Measurements from ENCODE around the gene LCN6. TPM values are rescaled to one million over a fixed set of nuclear protein-coding genes. Genes with fewer than 3 reads are reported as not detected.
A peak's percentile ranks its signal among the peaks of the same experiment; 100 is the strongest.
"Not testable (repeated sequence)": the region's sequence is repeated elsewhere in the genome, so short reads cannot be mapped to it uniquely, and the experiment has no call there.

The LCN6 gene
- total and polyA plus RNA-seq, 2 experiments from 2014 or later, result not detected

DNA sequence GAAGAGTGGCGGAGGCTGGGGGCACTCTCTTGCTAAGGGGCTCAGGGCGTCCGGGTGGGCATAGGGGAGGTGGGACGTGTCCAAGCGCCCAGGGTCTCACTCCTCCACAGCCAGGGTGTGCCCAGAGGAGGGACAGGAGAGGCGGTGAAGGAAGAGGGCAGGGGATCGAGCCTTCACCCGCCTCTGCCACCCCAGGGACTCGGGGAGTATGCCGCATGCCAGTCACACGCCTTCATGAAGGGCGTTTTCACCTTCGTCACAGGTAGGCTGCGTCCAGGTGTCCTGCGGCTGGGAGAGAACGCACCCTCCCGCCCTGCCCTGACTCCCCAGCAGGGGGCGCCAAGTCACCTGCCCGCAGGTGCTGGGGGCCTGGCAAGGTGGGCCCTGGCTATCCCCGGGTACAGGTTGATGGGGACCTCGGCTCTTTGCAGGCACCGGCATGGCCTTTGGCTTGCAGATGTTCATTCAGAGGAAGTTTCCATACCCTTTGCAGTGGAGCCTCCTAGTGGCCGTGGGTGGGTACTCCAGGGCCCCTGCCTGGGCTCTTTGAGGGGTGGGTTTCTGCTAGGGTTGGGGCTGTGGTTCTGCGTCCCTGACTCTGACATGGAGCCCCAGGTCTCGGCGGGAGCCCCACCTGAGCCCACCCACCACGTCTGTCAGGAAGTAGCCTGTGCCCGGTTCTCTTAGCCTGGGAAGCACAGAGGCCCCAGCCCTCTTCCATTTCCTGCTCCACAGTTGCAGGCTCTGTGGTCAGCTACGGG lies 43.4 kb upstream of the LCN6 start:
- peak overlapping the region; percentile 97 for H3K27ac ChIP-seq
- no peaks in the 10 kb centered on the region for H3K27me3 ChIP-seq
- peaks cover 55% of the 10 kb centered on the region for H3K4me1 ChIP-seq (ENCODE audit: insufficient read depth)
- no peak overlapping the region for H2AFZ ChIP-seq
- peak; percentile 82 for DNase-seq (ENCODE audit: low spot score)
- H3K9me3 ChIP-seq (ENCODE audit: low read depth), result no peaks in the 10 kb centered on the region
- peak overlapping the region; percentile 87 for H3K4me2 ChIP-seq
- H4K20me1 ChIP-seq (ENCODE audit: insufficient read depth, poor library complexity, severe bottlenecking), result no peaks in the 10 kb centered on the region
- WGBS (ENCODE audit: low lambda C conversion rate, missing lambda C conversion rate), result 21% methylated on average over 16 of the region's 29 CpGs
- H3K4me3 ChIP-seq, result peak overlapping the region; percentile 50
- H3K36me3 ChIP-seq (replicated peaks; ENCODE audit: insufficient read depth, low read depth), result no peaks in the 10 kb centered on the region
- H3K79me2 ChIP-seq, result peaks cover 21% of the 10 kb centered on the region
- no peaks in the 10 kb centered on the region for H3K9me2 ChIP-seq (replicated peaks; ENCODE audit: insufficient read depth)
- TF ChIP-seq, protein P1, sequence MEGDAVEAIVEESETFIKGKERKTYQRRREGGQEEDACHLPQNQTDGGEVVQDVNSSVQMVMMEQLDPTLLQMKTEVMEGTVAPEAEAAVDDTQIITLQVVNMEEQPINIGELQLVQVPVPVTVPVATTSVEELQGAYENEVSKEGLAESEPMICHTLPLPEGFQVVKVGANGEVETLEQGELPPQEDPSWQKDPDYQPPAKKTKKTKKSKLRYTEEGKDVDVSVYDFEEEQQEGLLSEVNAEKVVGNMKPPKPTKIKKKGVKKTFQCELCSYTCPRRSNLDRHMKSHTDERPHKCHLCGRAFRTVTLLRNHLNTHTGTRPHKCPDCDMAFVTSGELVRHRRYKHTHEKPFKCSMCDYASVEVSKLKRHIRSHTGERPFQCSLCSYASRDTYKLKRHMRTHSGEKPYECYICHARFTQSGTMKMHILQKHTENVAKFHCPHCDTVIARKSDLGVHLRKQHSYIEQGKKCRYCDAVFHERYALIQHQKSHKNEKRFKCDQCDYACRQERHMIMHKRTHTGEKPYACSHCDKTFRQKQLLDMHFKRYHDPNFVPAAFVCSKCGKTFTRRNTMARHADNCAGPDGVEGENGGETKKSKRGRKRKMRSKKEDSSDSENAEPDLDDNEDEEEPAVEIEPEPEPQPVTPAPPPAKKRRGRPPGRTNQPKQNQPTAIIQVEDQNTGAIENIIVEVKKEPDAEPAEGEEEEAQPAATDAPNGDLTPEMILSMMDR (IDR thresholded peaks at IDR 0.05; ENCODE audit: poor library complexity), result peak; percentile 98
- TF ChIP-seq EZH2 (IDR thresholded peaks at IDR 0.05; ENCODE audit: borderline replicate concordance) (no peak), EZH2phosphoT487 (IDR thresholded peaks at IDR 0.05; ENCODE audit: low read depth, severe bottlenecking, unreplicated experiment) (no peak)

DNA sequence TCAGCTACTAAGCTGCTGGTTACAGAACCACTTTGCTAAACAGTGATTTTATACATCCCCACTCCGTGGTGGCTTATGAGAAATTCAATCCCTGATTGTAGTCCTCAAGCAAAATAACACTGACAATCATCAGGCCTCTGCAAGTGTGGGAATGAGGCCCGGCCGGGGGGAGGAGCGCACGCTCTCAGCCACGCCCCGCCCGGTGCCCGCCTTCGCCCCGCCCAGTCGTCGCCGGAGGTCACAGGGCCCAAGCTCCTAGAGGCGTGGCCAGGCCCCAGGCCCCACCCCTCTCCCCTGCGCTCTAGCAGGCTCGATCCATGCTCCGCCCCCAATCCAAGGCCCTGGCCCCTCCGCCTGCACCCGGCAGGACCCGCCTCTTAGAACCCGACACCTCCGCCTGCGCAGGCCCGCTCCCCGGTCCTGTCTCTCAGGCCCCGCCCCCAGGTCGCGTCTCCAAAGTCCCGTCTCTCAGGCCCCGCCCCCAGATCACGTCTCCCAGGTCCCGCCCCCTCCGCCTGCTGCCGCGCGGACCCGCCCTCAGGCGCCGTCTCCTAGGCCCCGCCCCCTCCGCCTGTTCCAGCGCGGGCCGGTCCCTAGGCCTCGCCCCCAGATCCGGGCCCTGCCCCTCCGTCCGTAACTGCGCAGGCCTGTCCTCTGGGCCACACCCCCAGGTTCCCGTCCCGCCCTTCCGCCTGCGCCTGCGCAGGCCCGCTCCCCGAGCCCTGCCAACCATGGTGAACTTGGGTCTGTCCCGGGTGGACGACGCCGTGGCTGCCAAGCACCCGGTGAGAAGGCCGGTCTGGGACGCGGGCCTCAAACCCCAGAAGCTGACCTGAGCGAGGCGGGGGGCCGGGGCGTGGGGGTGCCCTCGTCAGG lies 42.6 kb upstream of the LCN6 start, which contains the start of gene TMEM141:
Gene TMEM141, plus strand, starts transcription at position 705 of the 876 bp plus-strand sequence. Its CDS starts 27 bp downstream, at position 732.
- H3K4me2 ChIP-seq, result peak within 1 kb of the TSS; percentile 87
- peak; percentile 100 for DNase-seq (ENCODE audit: low spot score)
- no peaks in the 10 kb centered on the region for H3K9me3 ChIP-seq (ENCODE audit: low read depth)
- H3K36me3 ChIP-seq (replicated peaks; ENCODE audit: insufficient read depth, low read depth), result no peaks in the 10 kb centered on the region
- H3K9me2 ChIP-seq (replicated peaks; ENCODE audit: insufficient read depth), result no peaks in the 10 kb centered on the region
- TF ChIP-seq EZH2 (IDR thresholded peaks at IDR 0.05; ENCODE audit: borderline replicate concordance) (no peak), EZH2phosphoT487 (IDR thresholded peaks at IDR 0.05; ENCODE audit: low read depth, severe bottlenecking, unreplicated experiment) (no peak)
- TF ChIP-seq, protein P1 (IDR thresholded peaks at IDR 0.05; ENCODE audit: poor library complexity), result no peak
- 2% methylated on average over 38 of the region's 70 CpGs for WGBS (ENCODE audit: low lambda C conversion rate, missing lambda C conversion rate)
- peaks cover 47% of the 10 kb centered on the region for H3K4me1 ChIP-seq (ENCODE audit: insufficient read depth)
- peak within 1 kb of the TSS; percentile 99 for H3K27ac ChIP-seq
- no peaks in the 10 kb centered on the region for H4K20me1 ChIP-seq (ENCODE audit: insufficient read depth, poor library complexity, severe bottlenecking)
- H3K4me3 ChIP-seq, result peak within 1 kb of the TSS; percentile 50
- H2AFZ ChIP-seq, result no peak within 1 kb of the TSS
- peaks cover 21% of the 10 kb centered on the region for H3K79me2 ChIP-seq
- no peaks in the 10 kb centered on the region for H3K27me3 ChIP-seq

DNA sequence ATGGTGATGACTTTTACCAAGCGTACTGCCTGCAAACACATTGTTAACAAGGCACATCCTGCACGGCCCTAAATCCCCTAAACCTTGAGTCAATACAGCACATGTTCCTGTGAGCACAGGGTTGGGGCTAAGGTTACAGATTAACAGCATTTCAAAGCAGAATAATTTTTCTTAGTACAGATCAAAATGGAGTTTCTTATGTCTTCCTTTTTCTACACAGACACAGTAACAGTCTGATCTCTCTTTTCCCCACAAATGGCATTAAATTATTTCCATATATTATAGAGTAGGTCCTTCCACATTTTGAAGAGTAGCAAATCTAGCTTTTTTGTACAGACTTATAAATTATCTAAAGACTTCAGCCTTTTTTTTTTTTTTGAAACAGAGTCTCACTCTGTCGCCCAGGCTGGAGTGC lies 41.2 kb upstream of the LCN6 start:
- H3K27ac ChIP-seq, result peak overlapping the region; percentile 99
- H3K79me2 ChIP-seq, result peaks cover 17% of the 10 kb centered on the region

DNA sequence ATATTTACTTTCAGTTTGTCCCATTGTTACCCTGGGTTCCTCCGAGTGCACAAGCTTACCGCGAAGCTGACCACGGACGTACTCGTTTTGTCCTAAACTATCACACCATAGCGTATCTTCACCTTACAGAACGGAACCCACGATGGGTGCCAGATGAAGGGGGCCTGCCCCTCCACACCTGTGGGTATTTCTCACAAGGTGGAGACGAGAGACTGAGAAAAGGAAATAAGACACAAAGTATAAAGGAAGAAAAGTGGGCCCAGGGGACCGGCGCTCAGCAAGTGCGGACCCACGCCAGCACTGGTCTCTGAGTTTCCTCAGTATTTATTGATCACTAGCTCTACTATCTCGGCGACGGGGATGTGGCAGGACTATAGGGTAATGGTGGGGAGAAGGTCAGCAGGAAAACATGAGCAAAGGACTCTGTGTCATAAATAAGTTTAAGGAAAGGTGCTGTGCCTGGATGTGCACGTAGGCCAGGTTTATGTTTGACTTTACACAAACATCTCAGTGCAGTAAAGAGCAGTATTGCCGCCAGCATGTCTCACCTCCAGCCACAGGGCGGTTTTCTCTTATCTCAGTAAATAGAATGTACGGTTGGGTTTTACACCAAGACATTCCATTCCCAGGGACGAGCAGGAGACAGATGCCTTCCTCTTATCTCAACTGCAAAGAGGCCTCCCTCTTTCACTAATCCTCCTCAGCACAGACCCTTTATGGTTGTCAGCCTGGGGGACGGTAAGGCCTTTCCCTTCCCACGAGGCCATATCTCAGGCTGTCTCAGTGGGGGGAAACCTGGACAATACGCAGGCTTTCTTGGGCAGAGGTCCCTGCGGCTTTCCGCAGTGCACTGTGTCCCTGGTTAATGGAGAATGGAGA lies 40.6 kb upstream of the LCN6 start:
- Histone ChIP-seq H3K27ac (peak overlapping the region; percentile 99), H3K79me2 (peaks cover 12% of the 10 kb centered on the region), H3K4me1 (ENCODE audit: insufficient read depth) (peaks cover 34% of the 10 kb centered on the region), H3K4me2 (peak overlapping the region; percentile 79)
- not testable (repeated sequence) for H2AFZ ChIP-seq; H3K9me2 ChIP-seq (replicated peaks; ENCODE audit: insufficient read depth); H3K27me3 ChIP-seq; H3K36me3 ChIP-seq (replicated peaks; ENCODE audit: insufficient read depth, low read depth); DNase-seq (ENCODE audit: low spot score); H3K4me3 ChIP-seq; H4K20me1 ChIP-seq (ENCODE audit: insufficient read depth, poor library complexity, severe bottlenecking); H3K9me3 ChIP-seq (ENCODE audit: low read depth)
- WGBS (ENCODE audit: low lambda C conversion rate, missing lambda C conversion rate), result 24% methylated on average over 27 of the region's 27 CpGs

More for the DNA sequence above, 41.2 kb upstream of the LCN6 start:
- H3K27me3 ChIP-seq, result no peaks in the 10 kb centered on the region
- H3K9me2 ChIP-seq (replicated peaks; ENCODE audit: insufficient read depth), result no peaks in the 10 kb centered on the region
- peak overlapping the region; percentile 79 for H3K4me2 ChIP-seq
- no peaks in the 10 kb centered on the region for H3K36me3 ChIP-seq (replicated peaks; ENCODE audit: insufficient read depth, low read depth)
- WGBS (ENCODE audit: low lambda C conversion rate, missing lambda C conversion rate), result 36% methylated on average over 2 of the region's 3 CpGs
- H3K9me3 ChIP-seq (ENCODE audit: low read depth), result no peaks in the 10 kb centered on the region
- no peak overlapping the region for H3K4me3 ChIP-seq
- no peaks in the 10 kb centered on the region for H4K20me1 ChIP-seq (ENCODE audit: insufficient read depth, poor library complexity, severe bottlenecking)
- TF ChIP-seq, protein P1 (IDR thresholded peaks at IDR 0.05; ENCODE audit: poor library complexity), result no peak
- TF ChIP-seq EZH2phosphoT487 (IDR thresholded peaks at IDR 0.05; ENCODE audit: low read depth, severe bottlenecking, unreplicated experiment) (no peak), EZH2 (IDR thresholded peaks at IDR 0.05; ENCODE audit: borderline replicate concordance) (no peak)
- no peak overlapping the region for H2AFZ ChIP-seq
- H3K4me1 ChIP-seq (ENCODE audit: insufficient read depth), result peaks cover 40% of the 10 kb centered on the region
- no peak for DNase-seq (ENCODE audit: low spot score)

All from hepatocyte (in vitro differentiated cells).